Neural progenitor cell (in vitro differentiated cells): ENCODE measurements around the gene PPP4C. TPM values are rescaled to one million over a fixed set of nuclear protein-coding genes. Genes with fewer than 3 reads are reported as not detected.

Experiments
- DNase-seq: peaks from one replicate; pipeline ENCODE4 v3.0.0-alpha.2; 2016; ENCODE audit warnings: low spot score
- H2AFZ ChIP-seq: fragments of 200-600 bp; sonication (generic); replicated peaks from 2 replicates; pipeline ENCODE4 v1.6.1; 2016; ENCODE audit warnings: antibody characterized with exemption
- H3F3A ChIP-seq: fragments of 200-600 bp; sonication (generic); 2 replicates; pipeline ENCODE4 v1.6.1; 2016; ENCODE audit warnings: antibody characterized with exemption, low read depth
- H3K27ac ChIP-seq: fragments of 200-600 bp; sonication (generic); 2 replicates; pipeline ENCODE4 v1.5.1; 2016; ENCODE audit warnings: mild to moderate bottlenecking
- H3K27me3 ChIP-seq: fragments of 200-600 bp; sonication (generic); 2 replicates; pipeline ENCODE4 v1.6.1; 2016; ENCODE audit warnings: mild to moderate bottlenecking, moderate library complexity
- H3K36me3 ChIP-seq: fragments of 200-600 bp; sonication (generic); 2 replicates; pipeline ENCODE4 v1.5.1; 2016
- H3K4me1 ChIP-seq: fragments of 200-600 bp; sonication (generic); 2 replicates; pipeline ENCODE4 v1.6.1; 2016; ENCODE audit warnings: mixed run types
- H3K4me2 ChIP-seq: fragments of 200-600 bp; sonication (generic); 2 replicates; pipeline ENCODE4 v1.6.1; 2016
- H3K4me3 ChIP-seq: fragments of 200-600 bp; sonication (generic); 2 replicates; pipeline ENCODE4 v1.5.1; 2016
- H3K79me2 ChIP-seq: fragments of 200-600 bp; sonication (generic); 2 replicates; pipeline ENCODE4 v1.6.1; 2016; ENCODE audit warnings: low read depth
- H3K9ac ChIP-seq: fragments of 200-600 bp; sonication (generic); 2 replicates; pipeline ENCODE4 v1.6.1; 2016
- H3K9me3 ChIP-seq: fragments of 200-600 bp; sonication (generic); 2 replicates; pipeline ENCODE4 v1.5.1; 2016; ENCODE audit warnings: low read depth
- H4K20me1 ChIP-seq: fragments of 200-600 bp; sonication (generic); 2 replicates; pipeline ENCODE4 v1.6.1; 2016; ENCODE audit warnings: low read depth
- H3K27ac Mint-ChIP-seq: 3 replicates; pipeline ENCODE4 v1.8.0; 2021; ENCODE audit warnings: mixed read lengths
- H3K27me3 Mint-ChIP-seq: 2 replicates; pipeline ENCODE4 v1.8.0; 2022; ENCODE audit warnings: low read depth, mild to moderate bottlenecking, inconsistent platforms, moderate library complexity, mixed read lengths; ENCODE audit not compliant: insufficient read depth
- H3K36me3 Mint-ChIP-seq: 3 replicates; pipeline ENCODE4 v1.8.0; 2021; ENCODE audit warnings: mixed read lengths
- H3K4me1 Mint-ChIP-seq: 3 replicates; pipeline ENCODE4 v1.8.0; 2021; ENCODE audit warnings: mixed read lengths
- H3K4me3 Mint-ChIP-seq: 3 replicates; pipeline ENCODE4 v1.8.0; 2021; ENCODE audit warnings: mild to moderate bottlenecking, moderate library complexity, mixed read lengths
- H3K9me3 Mint-ChIP-seq: 3 replicates; pipeline ENCODE4 v1.8.0; 2020; ENCODE audit warnings: mixed read lengths
- EZH2 ChIP-seq: fragments of 200-600 bp; sonication (generic); IDR thresholded peaks from 2 replicates; pipeline ENCODE4 v1.6.1; 2017; ENCODE audit warnings: antibody characterized with exemption, mild to moderate bottlenecking, moderate library complexity
- EZH2phosphoT487 ChIP-seq: fragments of 200-600 bp; sonication (generic); IDR thresholded peaks from 2 replicates; pipeline ENCODE4 v1.6.1; 2017; ENCODE audit warnings: antibody characterized with exemption
- total RNA-seq: library from RNA; depleted of rRNA; stranded (reverse); fragments of >200 nt; gene quantifications from 2 replicates; pipeline ENCODE4 v1.2.3, GENCODE V29; 2015; ENCODE audit warnings: low replicate concordance
- TF ChIP-seq, protein P1 (sequence below): fragments of 200-600 bp; sonication (generic); IDR thresholded peaks from 2 replicates; pipeline ENCODE4 v1.5.1; 2017; ENCODE audit warnings: antibody characterized with exemption, mild to moderate bottlenecking

PPP4C gene
- total RNA-seq, 1 donor from 2014 or later, result 93.3 TPM

DNA sequence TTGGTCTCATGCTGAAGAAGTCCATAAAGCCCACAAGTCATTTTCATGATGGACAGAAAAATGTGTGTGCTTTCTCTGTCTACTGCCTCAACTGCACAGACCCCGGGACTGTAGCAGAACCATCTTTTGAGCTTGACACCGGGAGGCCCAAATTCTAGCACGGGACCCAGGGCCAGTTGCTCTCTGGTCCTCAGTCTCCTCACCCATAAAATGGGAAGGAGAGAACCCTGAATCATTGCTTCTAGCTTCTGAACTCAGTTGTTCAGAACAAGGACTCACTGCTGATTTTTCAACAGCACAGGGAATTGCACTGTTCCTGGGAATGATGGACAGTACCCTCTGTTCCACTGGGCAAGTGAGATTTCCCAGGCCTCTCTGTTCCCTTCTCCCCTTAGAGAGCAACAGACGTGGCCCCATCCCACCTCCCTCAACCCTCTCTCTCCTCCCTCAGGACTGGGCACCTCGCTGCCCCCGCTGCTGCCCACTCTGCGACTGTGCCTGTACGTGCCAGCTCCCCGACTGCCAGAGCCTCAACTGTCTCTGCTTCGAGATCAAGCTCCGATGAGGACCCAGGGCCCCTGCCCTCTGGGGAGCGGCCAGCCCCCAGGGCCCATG, 12.4 kb upstream of the PPP4C start:
- Mint-ChIP-seq H3K4me3 (peak overlapping the region; percentile 96), H3K9me3 (no peaks in the 10 kb centered on the region), H3K27ac (no peak overlapping the region), H3K36me3 (peaks cover 20% of the 10 kb centered on the region), H3K27me3 (peaks cover 4% of the 10 kb centered on the region), H3K4me1 (peaks cover 39% of the 10 kb centered on the region)
- H2AFZ ChIP-seq, result no peak overlapping the region
- peaks cover 34% of the 10 kb centered on the region for H3K4me1 ChIP-seq
- H3K9ac ChIP-seq, result no peak overlapping the region
- peak overlapping the region; percentile 90 for H3K27ac ChIP-seq
- peaks cover 38% of the 10 kb centered on the region for H3F3A ChIP-seq
- peak overlapping the region; percentile 86 for H3K4me2 ChIP-seq
- peaks cover 10% of the 10 kb centered on the region for H3K36me3 ChIP-seq
- TF ChIP-seq, protein P1, sequence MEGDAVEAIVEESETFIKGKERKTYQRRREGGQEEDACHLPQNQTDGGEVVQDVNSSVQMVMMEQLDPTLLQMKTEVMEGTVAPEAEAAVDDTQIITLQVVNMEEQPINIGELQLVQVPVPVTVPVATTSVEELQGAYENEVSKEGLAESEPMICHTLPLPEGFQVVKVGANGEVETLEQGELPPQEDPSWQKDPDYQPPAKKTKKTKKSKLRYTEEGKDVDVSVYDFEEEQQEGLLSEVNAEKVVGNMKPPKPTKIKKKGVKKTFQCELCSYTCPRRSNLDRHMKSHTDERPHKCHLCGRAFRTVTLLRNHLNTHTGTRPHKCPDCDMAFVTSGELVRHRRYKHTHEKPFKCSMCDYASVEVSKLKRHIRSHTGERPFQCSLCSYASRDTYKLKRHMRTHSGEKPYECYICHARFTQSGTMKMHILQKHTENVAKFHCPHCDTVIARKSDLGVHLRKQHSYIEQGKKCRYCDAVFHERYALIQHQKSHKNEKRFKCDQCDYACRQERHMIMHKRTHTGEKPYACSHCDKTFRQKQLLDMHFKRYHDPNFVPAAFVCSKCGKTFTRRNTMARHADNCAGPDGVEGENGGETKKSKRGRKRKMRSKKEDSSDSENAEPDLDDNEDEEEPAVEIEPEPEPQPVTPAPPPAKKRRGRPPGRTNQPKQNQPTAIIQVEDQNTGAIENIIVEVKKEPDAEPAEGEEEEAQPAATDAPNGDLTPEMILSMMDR, result no peak
- no peak for TF ChIP-seq EZH2phosphoT487
- TF ChIP-seq EZH2, result no peak
- H3K4me3 ChIP-seq, result peak overlapping the region; percentile 92
- no peak for DNase-seq
- H3K27me3 ChIP-seq, result no peaks in the 10 kb centered on the region
- no peaks in the 10 kb centered on the region for H3K9me3 ChIP-seq
- H3K79me2 ChIP-seq, result peaks cover 46% of the 10 kb centered on the region
- H4K20me1 ChIP-seq, result peaks cover 27% of the 10 kb centered on the region

DNA sequence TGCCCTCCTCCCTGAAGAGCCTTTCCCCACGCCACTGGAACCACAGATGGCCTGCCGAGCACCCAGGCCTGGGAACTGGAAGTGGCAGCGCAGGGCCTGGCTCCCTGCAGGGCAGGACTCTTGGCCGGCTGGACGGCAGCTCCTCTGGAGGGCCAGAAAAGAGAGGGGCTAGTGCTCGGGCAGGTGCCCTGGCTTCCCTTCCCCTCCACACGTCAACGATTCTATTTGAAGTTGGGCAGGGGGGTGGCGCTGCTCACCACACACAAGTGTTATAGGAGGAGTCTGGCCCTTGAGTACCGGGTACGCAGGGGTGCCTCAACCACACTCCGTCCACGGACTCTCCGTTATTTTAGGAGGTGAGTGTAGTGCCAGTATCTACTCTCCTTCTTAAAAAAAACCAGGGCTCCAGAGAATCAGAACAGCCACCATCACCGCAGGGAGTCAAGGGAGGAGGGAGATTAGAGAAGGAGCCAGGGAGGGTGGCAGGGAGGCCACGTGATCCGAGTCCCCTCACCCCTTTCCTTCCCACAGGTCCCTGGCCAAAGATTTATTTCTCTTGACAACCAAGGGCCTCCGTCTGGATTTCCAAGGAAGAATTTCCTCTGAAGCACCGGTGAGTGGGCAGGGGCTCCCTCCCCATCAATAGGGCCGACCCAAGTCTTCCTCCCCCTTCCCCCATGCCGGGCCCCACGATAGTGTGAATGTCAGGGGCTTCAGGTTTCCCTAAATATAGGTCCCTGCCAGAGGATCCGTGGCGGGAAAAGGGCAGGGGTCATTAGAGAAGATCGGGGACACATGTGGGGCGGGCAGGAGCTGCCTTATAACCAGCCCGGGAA, 11.7 kb upstream of the PPP4C start:
- Histone ChIP-seq H2AFZ (no peak overlapping the region), H3K9ac (peak overlapping the region; percentile 39), H3K4me3 (peak overlapping the region; percentile 92), H3K9me3 (no peaks in the 10 kb centered on the region), H3K79me2 (peaks cover 53% of the 10 kb centered on the region), H3K4me1 (peaks cover 34% of the 10 kb centered on the region), H3K36me3 (peaks cover 10% of the 10 kb centered on the region), H3F3A (peaks cover 40% of the 10 kb centered on the region), H3K4me2 (peak overlapping the region; percentile 86), H4K20me1 (peaks cover 35% of the 10 kb centered on the region), H3K27ac (peak overlapping the region; percentile 90), H3K27me3 (no peaks in the 10 kb centered on the region)
- TF ChIP-seq EZH2phosphoT487 (no peak), EZH2 (no peak)
- TF ChIP-seq, protein P1, result peak; percentile 26
- H3K4me3 Mint-ChIP-seq, result peak overlapping the region; percentile 96
- peaks cover 23% of the 10 kb centered on the region for H3K36me3 Mint-ChIP-seq
- no peaks in the 10 kb centered on the region for H3K9me3 Mint-ChIP-seq
- peaks cover 4% of the 10 kb centered on the region for H3K27me3 Mint-ChIP-seq
- H3K27ac Mint-ChIP-seq, result peak overlapping the region; percentile 95
- DNase-seq, result peak; percentile 64
- H3K4me1 Mint-ChIP-seq, result peaks cover 45% of the 10 kb centered on the region

DNA sequence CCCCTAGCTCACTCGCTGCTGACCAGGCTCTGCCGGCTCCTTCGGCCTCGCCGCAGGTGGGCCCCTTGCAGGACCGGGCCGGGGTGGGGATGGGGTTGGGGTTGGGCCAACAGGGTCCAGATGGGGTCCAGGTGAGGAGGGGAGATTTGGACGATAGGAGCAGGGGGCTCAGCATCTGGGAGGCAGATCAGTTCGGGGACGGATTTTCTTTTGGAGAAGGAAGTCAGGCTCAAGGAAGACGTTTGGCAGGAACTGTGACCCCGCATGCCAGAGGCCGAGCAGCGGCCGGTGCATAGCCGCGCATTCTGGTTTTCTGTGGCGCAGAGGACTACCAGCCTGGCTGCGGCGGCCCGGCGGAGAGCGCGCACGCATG, 11.1 kb upstream of the PPP4C start:
- peak overlapping the region; percentile 90 for H3K27ac ChIP-seq
- no peak for DNase-seq
- no peak overlapping the region for H2AFZ ChIP-seq
- H3K9me3 ChIP-seq, result no peaks in the 10 kb centered on the region
- Mint-ChIP-seq H3K27me3 (peaks cover 4% of the 10 kb centered on the region), H3K36me3 (peaks cover 27% of the 10 kb centered on the region), H3K9me3 (no peaks in the 10 kb centered on the region), H3K4me1 (peaks cover 49% of the 10 kb centered on the region), H3K4me3 (peak overlapping the region; percentile 96), H3K27ac (peak overlapping the region; percentile 50)
- peaks cover 41% of the 10 kb centered on the region for H4K20me1 ChIP-seq
- H3K36me3 ChIP-seq, result peaks cover 12% of the 10 kb centered on the region
- H3K27me3 ChIP-seq, result no peaks in the 10 kb centered on the region
- peaks cover 59% of the 10 kb centered on the region for H3K79me2 ChIP-seq
- TF ChIP-seq, protein P1, result no peak
- TF ChIP-seq EZH2 (no peak), EZH2phosphoT487 (no peak)
- peaks cover 34% of the 10 kb centered on the region for H3K4me1 ChIP-seq
- H3K4me3 ChIP-seq, result peak overlapping the region; percentile 92
- H3K4me2 ChIP-seq, result peak overlapping the region; percentile 86
- peaks cover 46% of the 10 kb centered on the region for H3F3A ChIP-seq
- peak overlapping the region; percentile 39 for H3K9ac ChIP-seq
